ENCODE data around the gene NUMA1.

NUMA1 gene

DNA sequence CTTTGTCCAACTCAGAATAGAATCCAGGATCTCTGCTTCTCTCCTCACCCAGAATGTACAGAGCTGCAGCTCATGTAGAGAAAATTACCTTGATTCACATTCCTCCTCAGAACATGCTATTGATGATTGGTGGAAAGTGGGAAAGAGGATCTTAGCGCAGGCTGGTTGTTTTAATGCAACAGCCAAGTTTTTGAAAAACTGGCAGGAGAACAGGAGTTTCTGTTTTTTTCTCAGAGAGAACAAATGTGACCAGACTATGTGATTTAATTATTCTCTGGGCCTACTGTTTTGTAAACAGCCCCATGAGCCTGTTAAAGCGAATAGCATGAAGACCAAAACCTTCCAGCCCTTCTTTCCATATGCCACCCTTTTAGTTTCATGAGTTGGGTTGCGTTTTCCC is 100.7 kb downstream of the NUMA1 start:
- peaks cover 40% of the 10 kb centered on the region; the same call in 1 of the 2 replicates for H3K36me3 ChIP-seq (ENCODE audit: insufficient read depth, low read length)
- H3K27me3 ChIP-seq (ENCODE audit: insufficient read depth, low read length, poor library complexity, severe bottlenecking), result no peaks in the 10 kb centered on the region
- no peak overlapping the region for H2AFZ ChIP-seq (ENCODE audit: low read length)
- H4K20me1 ChIP-seq (ENCODE audit: insufficient read depth, low read length, poor library complexity, severe bottlenecking), result no peaks in the 10 kb centered on the region
- H3K4me1 ChIP-seq (ENCODE audit: insufficient read depth, low read length, poor library complexity, severe bottlenecking), result no peaks in the 10 kb centered on the region
- no peaks in the 10 kb centered on the region for H3F3A ChIP-seq (ENCODE audit: low read depth)
- H3K4me2 ChIP-seq (ENCODE audit: low read depth, low read length, poor library complexity, severe bottlenecking), result no peak overlapping the region
- no peak for TF ChIP-seq EZH2phosphoT487 (IDR thresholded peaks at IDR 0.05; ENCODE audit: borderline replicate concordance)
- TF ChIP-seq CTCF (conservative IDR thresholded peaks at IDR 0.05; ENCODE audit: low read length), result no peak
- H3K4me3 ChIP-seq (ENCODE audit: low read length, poor library complexity, severe bottlenecking), result no peak overlapping the region
- H3K79me2 ChIP-seq (ENCODE audit: insufficient read depth, low read length), result no peaks in the 10 kb centered on the region
- H3K9ac ChIP-seq (ENCODE audit: low read depth, low read length, poor library complexity, severe bottlenecking), result no peak overlapping the region
- no peaks in the 10 kb centered on the region for H3K9me2 ChIP-seq (replicated peaks; ENCODE audit: low read depth, low read length)
- no peaks in the 10 kb centered on the region for H3K9me3 ChIP-seq (ENCODE audit: insufficient read depth, low read depth, low read length)

- H3K9ac ChIP-seq (ENCODE audit: low read depth, low read length, poor library complexity, severe bottlenecking), result no peak overlapping the region
- no peaks in the 10 kb centered on the region for H3K4me1 ChIP-seq (ENCODE audit: insufficient read depth, low read length, poor library complexity, severe bottlenecking)
- no peak overlapping the region for H3K4me3 ChIP-seq (ENCODE audit: low read length, poor library complexity, severe bottlenecking)
- H3K27me3 ChIP-seq (ENCODE audit: insufficient read depth, low read length, poor library complexity, severe bottlenecking), result no peaks in the 10 kb centered on the region
- H3K36me3 ChIP-seq (ENCODE audit: insufficient read depth, low read length), result peaks cover 40% of the 10 kb centered on the region; the same call in 1 of the 2 replicates
- TF ChIP-seq CTCF (conservative IDR thresholded peaks at IDR 0.05; ENCODE audit: low read length) (no peak), EZH2phosphoT487 (IDR thresholded peaks at IDR 0.05; ENCODE audit: borderline replicate concordance) (no peak)
- H3K4me2 ChIP-seq (ENCODE audit: low read depth, low read length, poor library complexity, severe bottlenecking), result no peak overlapping the region
- H2AFZ ChIP-seq (ENCODE audit: low read length), result no peak overlapping the region
- H4K20me1 ChIP-seq (ENCODE audit: insufficient read depth, low read length, poor library complexity, severe bottlenecking), result no peaks in the 10 kb centered on the region
- no peaks in the 10 kb centered on the region for H3F3A ChIP-seq (ENCODE audit: low read depth)
- no peaks in the 10 kb centered on the region for H3K9me2 ChIP-seq (replicated peaks; ENCODE audit: low read depth, low read length)
- no peaks in the 10 kb centered on the region for H3K79me2 ChIP-seq (ENCODE audit: insufficient read depth, low read length)
- H3K9me3 ChIP-seq (ENCODE audit: insufficient read depth, low read depth, low read length), result no peaks in the 10 kb centered on the region
These were observed 101.2 kb downstream of the NUMA1 start for GRCh38 chr11:71979094-71979493.

- H3F3A ChIP-seq (ENCODE audit: low read depth), result no peaks in the 10 kb centered on the region
- no peaks in the 10 kb centered on the region for H3K4me1 ChIP-seq (ENCODE audit: insufficient read depth, low read length, poor library complexity, severe bottlenecking)
- no peak overlapping the region for H2AFZ ChIP-seq (ENCODE audit: low read length)
- H4K20me1 ChIP-seq (ENCODE audit: insufficient read depth, low read length, poor library complexity, severe bottlenecking), result no peaks in the 10 kb centered on the region
- no peak overlapping the region for H3K4me3 ChIP-seq (ENCODE audit: low read length, poor library complexity, severe bottlenecking)
- H3K27me3 ChIP-seq (ENCODE audit: insufficient read depth, low read length, poor library complexity, severe bottlenecking), result no peaks in the 10 kb centered on the region
- H3K4me2 ChIP-seq (ENCODE audit: low read depth, low read length, poor library complexity, severe bottlenecking), result no peak overlapping the region
- H3K9me2 ChIP-seq (replicated peaks; ENCODE audit: low read depth, low read length), result no peaks in the 10 kb centered on the region
- H3K36me3 ChIP-seq (ENCODE audit: insufficient read depth, low read length), result peaks cover 28% of the 10 kb centered on the region; the same call in 1 of the 2 replicates
- peak; percentile 81 for TF ChIP-seq CTCF (conservative IDR thresholded peaks at IDR 0.05; ENCODE audit: low read length)
- TF ChIP-seq EZH2phosphoT487 (IDR thresholded peaks at IDR 0.05; ENCODE audit: borderline replicate concordance), result no peak
- H3K79me2 ChIP-seq (ENCODE audit: insufficient read depth, low read length), result no peaks in the 10 kb centered on the region
- H3K9ac ChIP-seq (ENCODE audit: low read depth, low read length, poor library complexity, severe bottlenecking), result no peak overlapping the region
- no peaks in the 10 kb centered on the region for H3K9me3 ChIP-seq (ENCODE audit: insufficient read depth, low read depth, low read length)
These were observed 102.5 kb downstream of the NUMA1 start for GRCh38 chr11:71977743-71978418.

Measured in Loucy (cell line).